HL-60 (cell line): ENCODE measurements around the gene OPN5.

ENCODE experiments used
- DNase-seq, 2 experiments: peaks; one replicate each; pipeline ENCODE4 v3.0.0-alpha.2; 2010 to 2020; ENCODE audit warnings: low read depth in 1 of 2, low spot score in 1 of 2
- H3K27ac ChIP-seq: fragments of 250-450 bp; sonication (Bioruptor Pico); replicated peaks from 2 replicates; pipeline ENCODE4 v1.5.1; 2020; ENCODE audit warnings: mild to moderate bottlenecking, moderate library complexity
- H3K27me3 ChIP-seq: fragments of 250-450 bp; sonication (Bioruptor Pico); 2 replicates; pipeline ENCODE4 v1.5.1; 2021; ENCODE audit warnings: mild to moderate bottlenecking, moderate library complexity; ENCODE audit not compliant: insufficient read depth, poor library complexity, severe bottlenecking
- H3K4me3 ChIP-seq: replicated peaks from 2 replicates; pipeline ENCODE4 v1.5.1; 2011; ENCODE audit warnings: mild to moderate bottlenecking, control low read depth, low read length; ENCODE audit not compliant: insufficient read depth
- CTCF ChIP-seq: IDR thresholded peaks from one replicate; pipeline ENCODE4 v1.5.1; 2011; ENCODE audit warnings: low read length, control low read depth, inconsistent platforms; ENCODE audit not compliant: insufficient read depth
- GABPA ChIP-seq: IDR thresholded peaks from 2 replicates; pipeline ENCODE4 v1.6.1; 2012; ENCODE audit warnings: low read depth
- POLR2AphosphoS5 ChIP-seq: IDR thresholded peaks from 2 replicates; pipeline ENCODE4 v1.6.1; 2012; ENCODE audit warnings: low read depth
- REST ChIP-seq: IDR thresholded peaks from 2 replicates; pipeline ENCODE4 v1.6.1; 2012; ENCODE audit warnings: low read depth; ENCODE audit not compliant: insufficient replicate concordance
- SPI1 ChIP-seq: IDR thresholded peaks from 2 replicates; pipeline ENCODE4 v1.6.1; 2012; ENCODE audit warnings: low read depth, mild to moderate bottlenecking, borderline replicate concordance

The OPN5 gene

GRCh38 chr6:47767102-47767501 lies 14.7 kb upstream of the OPN5 start:
- Histone ChIP-seq H3K27me3 (no peaks in the 10 kb centered on the region), H3K4me3 (no peak overlapping the region), H3K27ac (no peak overlapping the region)
- DNase-seq = no peak
- TF ChIP-seq CTCF (no peak), POLR2AphosphoS5 (no peak), GABPA (no peak), SPI1 (no peak), REST (no peak)

GRCh38 chr6:47769982-47770381 lies 11.8 kb upstream of the OPN5 start:
- no peaks in the 10 kb centered on the region for H3K27me3 ChIP-seq
- no peak overlapping the region for H3K4me3 ChIP-seq
- DNase-seq = no peak
- no peak overlapping the region for H3K27ac ChIP-seq
- TF ChIP-seq SPI1 = no peak
- TF ChIP-seq POLR2AphosphoS5 = no peak

GRCh38 chr6:47772359-47772758 lies 9.5 kb upstream of the OPN5 start:
- Histone ChIP-seq H3K27me3 (no peaks in the 10 kb centered on the region), H3K27ac (no peak overlapping the region), H3K4me3 (no peak overlapping the region)
- no peak for DNase-seq
- TF ChIP-seq GABPA = no peak
- TF ChIP-seq POLR2AphosphoS5 = no peak
- TF ChIP-seq REST = no peak
- TF ChIP-seq CTCF = no peak
- no peak for TF ChIP-seq SPI1

GRCh38 chr6:47773005-47773404 lies 8.8 kb upstream of the OPN5 start:
- DNase-seq = no peak
- no peak overlapping the region for H3K4me3 ChIP-seq
- no peaks in the 10 kb centered on the region for H3K27me3 ChIP-seq
- TF ChIP-seq GABPA = no peak
- no peak for TF ChIP-seq SPI1
- TF ChIP-seq CTCF = no peak
- no peak for TF ChIP-seq REST
- TF ChIP-seq POLR2AphosphoS5 = no peak
- H3K27ac ChIP-seq = no peak overlapping the region
